GM18517 (cell line): ENCODE data around the gene FAM3D.

ENCODE experiments used
- ATAC-seq: cut with Tn5 transposase; IDR thresholded peaks from one replicate; pipeline ENCODE4 v1.9.1; 2021; ENCODE audit warnings: mild to moderate bottlenecking, moderate library complexity; ENCODE audit not compliant: unreplicated experiment

FAM3D gene

DNA sequence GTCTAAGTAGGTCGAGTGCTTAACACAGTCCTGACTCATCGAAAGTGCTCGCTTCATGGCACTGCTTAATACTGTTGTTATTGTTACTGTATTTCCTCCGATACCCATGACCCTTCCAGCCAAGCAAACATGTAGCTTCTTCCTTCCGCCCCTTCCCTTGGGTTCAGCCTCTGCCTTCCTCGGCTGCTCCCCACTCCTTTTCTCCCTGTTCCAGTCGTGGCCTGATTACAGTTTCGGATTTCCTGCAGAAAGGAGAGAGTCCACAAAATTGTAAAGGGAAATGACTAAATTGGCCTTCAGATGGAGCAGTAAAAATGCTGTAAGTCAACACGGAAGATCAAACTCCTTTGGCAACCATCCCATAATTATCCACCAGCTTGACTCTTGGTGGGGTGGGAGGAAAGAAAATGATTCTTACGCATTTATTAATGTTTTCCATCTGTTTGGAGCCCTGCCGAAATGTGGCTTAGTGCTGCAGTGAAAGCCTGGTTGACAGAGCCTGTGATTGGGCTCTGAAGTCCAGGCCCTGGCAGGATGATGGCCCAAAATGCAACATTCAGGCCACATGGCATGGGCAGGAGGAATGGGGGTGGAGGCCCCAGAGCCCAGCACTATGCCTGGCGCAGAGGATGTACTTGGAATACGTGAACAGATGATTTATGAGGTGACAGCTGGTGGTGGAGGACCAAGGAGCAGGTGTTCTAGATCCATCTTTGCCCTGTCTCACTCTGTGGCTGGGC, 37.6 kb downstream of the FAM3D start:
- ATAC-seq, result no peak

DNA sequence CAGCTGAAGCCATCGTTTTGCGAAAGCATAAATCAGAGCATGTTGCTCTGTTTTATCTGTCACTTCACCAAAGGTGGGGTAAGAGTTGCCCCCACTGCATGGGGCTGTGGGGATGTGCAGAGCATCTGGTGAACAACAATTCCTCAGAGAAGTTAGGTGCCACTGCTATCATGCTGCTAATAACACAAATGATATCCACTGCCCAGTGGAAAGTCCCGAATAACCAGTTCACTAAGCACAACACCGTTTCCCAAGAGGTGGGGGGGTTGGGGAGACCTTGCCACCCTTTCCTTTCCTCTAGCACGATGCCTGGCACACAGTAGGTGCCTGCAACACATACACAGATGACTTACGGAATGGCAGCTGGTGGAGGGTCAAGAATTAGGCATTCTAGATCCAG, 38.6 kb downstream of the FAM3D start:
- no peak for ATAC-seq

DNA sequence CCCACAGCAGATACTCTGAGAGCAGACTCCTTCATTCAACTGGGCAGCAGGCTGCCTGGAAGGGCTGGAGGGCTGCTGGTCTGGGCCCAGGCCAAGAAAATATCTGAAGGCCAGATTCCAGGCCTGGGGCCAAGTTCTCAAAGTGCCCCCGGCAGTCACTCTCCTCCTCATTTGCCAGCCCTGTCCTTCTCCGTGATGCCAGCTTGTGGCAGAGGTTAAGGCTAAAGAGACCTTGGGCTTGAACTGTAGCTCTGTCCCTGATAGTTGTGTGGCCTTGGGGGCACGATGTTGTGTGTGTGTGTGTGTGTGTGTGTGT, 39.0 kb downstream of the FAM3D start:
- ATAC-seq, result no peak

DNA sequence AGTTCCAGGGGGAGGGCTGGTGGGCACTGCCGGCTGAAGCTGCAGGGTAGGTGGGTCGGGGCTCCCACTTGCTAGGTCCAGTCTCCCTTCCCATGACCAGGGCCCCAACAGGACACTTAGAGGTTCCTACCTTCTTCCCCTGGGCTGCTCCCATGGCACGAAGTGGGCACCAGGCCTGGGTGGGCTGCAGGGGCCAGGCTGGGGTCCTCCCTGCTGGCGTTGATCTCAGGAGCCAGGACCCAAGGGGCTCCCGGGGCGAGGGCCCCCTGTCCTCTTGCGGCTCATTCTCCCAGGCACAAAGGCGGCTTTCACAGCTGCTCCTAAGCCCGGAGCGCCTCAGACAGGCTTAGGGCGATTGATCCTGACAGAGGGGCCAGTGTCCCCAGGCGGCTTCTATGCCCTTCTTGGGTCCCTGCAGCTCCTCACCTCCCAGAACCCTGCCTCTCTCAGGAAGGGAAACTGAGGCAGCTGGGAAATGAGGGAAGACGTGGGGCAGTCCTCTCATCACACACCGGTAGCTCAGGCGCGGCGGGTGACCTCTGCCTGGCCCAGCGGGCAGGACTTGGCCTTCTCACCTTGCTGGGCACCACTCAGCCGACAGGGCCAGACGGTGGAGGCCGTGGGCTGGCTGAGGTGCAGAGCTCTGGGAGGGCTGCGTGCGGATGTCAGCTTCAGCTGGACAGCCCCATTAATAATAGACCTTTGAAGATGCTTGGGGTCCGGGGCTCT, 39.6 kb downstream of the FAM3D start:
- no peak for ATAC-seq

DNA sequence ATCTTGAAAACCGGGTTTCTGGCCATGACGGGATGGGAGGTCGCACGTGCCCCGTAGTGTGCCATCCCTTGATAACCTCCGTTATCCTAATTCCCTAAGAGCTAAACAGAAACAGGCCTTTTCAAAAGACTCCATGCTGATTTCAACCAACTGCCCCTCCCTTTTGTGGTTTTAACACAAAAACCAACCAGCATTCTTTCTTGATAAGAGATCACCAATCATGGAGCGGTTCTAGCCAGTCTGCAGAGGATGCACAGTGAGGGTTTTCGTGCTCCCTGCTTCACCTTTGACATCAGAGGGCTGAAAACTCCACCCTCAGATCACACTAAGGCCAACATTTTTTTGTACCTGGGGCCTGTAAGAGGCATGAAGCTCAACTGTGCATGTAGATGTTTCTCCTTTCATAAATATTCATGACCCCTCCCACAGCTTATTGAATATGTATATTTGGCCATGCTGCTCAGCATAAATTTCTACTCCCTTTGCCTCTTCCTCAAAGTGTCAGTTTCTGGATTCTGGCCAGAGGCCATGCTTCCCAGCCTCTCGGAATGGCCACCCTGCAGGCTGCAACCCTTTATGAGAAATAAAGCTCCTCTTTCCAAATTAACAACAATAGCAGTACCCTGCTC, 41.3 kb downstream of the FAM3D start:
- ATAC-seq, result no peak

DNA sequence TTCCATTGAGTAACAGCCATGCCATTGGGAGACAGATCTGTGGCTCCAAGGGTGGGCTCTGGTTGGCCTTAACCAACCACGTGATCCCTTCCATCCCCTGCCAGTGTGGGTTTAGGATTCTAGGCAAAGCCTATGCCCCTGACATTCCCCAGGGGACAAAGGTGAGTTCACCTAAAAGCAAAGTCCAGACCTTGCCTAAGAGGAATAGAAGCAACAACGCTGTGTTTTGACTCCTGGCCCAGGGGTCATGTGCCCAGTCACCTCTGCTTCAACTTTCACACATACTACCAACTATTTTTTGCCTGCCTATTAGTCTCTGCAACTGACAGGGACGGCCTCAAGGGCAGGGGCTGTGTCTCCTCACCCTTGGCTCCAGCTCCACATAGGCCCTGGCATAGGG, 42.0 kb downstream of the FAM3D start:
- ATAC-seq, result no peak

DNA sequence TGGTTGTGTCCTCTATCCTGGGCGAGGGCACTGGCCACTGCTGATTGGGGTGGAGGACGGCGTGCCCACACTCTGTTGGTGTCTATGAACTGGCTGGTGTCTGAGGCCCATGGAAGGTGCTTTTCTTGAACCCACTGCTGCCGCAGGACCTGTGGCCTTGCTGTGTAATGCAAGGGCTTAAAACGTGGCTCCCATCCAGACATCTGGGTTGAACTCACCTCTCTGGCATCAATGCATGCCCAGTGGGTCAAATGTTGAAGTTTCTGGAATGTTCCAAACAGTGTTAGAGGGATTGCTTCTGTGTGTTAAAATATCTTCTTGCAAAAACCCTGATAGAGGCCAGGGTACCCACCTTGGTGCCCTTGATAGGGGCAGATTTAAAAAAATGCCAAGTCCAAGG, 42.6 kb downstream of the FAM3D start:
- no peak for ATAC-seq

DNA sequence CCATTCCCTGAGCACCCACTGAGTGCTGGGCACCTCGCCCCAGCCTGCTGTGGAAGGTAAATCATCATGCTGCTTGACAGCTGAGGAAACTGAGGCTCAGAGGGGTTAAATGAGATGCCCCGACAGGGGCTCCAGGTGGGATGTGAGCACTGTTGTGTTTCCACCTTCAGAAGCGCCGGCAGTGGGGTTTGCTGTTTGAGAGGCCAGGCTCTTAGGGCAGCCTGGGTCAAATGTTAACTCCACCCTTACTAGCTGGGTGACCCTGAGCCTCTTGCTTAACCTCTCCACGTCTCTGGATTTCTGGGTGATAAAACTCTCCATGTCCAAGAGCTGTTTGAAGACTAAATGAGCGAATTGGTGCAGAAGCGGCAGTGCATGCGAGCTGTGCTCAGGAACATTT, 43.1 kb downstream of the FAM3D start:
- ATAC-seq, result no peak

DNA sequence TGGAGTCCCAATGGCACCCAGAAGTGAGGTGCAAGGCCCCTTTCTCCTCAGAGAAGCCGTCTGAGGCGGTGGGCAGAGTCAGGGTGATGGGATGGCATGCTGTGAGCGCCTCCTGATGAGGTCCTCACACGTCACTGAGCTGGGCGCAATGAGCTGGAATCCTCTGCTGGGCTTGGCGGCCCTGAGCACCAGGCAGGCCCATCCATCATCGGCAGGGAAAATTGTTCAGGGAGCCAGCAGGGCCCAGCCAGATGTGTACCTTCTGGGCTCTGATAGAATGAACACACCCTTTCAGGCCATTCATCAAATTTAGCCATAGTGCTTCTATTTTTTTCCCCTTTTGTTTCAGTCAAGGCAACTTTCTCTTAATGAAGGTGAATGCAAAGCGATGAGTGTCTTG, 43.7 kb downstream of the FAM3D start:
- ATAC-seq, result no peak

DNA sequence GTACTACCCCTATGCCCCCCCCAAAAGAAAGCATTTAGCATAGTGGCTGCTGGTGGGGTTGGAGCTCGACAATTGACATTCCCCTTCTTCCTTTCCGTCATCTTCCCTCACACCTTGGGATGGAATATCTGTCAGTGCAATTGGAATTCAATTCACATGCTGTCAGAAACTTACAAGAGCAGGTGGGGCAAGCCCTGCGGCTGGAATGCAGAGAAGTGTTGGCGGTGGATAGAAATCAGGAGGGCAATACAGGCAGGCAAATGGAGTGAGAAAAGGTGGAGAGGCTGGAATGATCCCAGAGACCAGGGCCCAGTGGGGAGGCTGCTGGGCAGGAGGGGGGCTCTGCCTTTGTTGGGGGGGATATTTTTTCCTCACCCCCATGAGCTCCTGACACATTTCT, 44.1 kb downstream of the FAM3D start:
- ATAC-seq, result no peak

DNA sequence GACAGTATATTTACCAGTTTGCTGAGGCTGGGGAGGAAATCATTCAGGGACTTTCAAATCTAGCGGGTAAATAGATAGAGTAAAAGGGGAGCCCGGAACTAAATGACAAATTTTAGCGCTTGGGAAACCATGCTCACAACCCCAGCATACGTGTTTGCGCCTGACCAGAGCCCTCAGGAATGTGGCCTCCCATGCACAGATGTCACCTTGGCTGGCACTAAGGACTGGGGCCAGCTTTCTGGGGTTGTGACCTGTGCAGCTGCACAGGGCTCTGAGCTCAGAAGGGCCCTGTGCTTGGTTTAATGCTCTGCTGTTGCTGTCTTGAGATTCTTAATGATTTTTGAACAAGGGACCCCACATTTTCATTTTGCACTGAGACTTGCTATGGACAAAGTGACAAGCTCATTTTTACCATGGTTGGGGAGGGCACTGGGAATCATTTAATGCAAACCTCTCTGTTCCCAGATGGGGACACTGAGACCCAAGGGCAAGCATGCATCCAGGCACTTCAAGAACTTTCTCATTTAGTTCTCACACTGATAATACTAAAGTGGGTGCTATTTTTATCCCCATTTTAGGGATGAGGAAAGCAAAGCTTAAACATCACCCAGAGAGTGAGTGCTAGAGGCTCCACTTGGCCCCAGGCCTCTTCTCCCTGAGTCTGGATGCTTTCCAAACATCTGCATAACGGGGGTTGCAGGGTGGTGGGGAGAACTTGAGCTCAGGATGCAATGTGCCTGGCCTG, 45.3 kb downstream of the FAM3D start:
- no peak for ATAC-seq

DNA sequence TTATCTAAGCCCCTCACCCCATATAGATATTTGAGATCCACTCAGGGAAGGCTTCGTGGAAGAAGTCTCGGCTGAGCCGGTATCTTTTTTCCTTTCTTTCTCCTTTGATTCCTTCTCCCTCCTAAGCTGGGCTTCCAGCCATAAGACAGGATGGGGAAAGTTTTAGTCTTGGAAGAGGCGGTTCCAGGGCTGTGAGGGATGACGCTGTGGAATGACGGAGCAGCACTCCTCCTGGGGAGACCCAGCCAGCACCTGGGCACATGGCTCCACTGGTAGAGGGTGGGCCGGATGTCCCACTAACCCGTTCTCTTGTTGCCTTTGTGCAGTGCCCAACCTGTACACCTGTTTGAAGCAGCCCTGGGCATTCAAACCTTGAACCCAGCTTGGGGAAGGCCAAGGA, 46.2 kb downstream of the FAM3D start:
- ATAC-seq, result no peak

DNA sequence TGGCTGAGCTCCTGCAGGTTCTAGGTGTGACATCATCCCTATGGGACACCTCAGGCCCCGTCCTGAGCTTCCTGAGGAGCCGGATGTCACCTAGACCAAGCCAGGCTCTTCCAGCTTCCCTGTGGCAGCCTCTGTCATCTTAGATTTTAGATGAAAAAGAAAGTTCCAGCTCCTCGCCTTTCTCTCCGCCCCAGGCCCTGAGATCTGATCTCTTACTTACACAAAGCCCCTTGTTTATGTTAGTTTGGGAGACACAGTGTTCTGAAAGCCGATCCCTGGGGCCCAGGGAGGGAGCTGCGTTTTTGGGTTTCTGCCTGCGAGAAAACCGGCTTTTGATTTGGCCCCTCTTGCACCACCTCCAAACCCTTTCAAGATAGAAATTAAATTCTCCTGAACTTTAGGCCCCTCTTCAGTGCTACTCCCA, 49.2 kb downstream of the FAM3D start:
- ATAC-seq, result no peak

DNA sequence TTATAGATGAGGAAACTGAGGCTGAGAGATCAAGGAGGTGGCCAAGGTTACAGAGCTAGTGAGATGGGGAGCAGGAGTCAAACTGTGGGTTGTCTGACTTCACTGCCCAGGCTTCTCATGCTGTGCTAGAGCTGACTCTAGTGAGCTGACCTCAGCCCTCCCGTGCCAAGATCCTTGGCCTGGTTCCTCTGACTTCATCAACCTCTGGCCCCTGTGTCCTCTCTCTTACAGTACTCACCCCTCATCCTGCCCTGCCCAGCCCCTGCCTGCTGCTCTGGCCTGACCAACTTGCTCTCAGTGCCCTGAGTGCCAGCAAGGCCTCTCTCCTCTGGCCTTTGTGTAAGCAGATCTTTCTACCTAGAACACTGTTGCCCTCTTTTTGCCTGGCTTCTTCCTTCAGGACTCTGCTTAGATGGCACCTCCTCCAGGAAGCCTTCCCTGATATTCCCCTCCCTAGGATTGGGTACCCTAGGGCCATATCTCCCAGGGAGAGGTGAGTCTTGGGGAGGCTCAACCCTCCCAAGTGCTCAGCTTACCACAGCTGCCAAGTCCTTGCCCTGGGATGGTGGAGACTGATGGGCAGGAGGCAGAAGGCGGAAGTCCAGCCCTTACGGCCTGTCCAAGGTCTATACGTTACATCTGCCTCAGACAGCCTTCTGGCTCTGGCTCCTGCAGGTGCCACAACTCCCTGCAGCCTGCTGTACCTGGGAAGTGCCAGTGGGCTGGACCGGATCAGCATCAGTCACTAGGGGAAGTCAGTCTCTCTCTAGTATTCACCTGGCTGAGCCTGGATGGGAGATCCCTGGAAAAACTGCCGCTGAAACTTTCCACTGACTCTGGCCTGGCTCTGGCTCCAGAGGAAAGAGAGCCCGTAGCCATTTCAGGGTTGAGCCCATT, 53.1 kb downstream of the FAM3D start:
- no peak for ATAC-seq

DNA sequence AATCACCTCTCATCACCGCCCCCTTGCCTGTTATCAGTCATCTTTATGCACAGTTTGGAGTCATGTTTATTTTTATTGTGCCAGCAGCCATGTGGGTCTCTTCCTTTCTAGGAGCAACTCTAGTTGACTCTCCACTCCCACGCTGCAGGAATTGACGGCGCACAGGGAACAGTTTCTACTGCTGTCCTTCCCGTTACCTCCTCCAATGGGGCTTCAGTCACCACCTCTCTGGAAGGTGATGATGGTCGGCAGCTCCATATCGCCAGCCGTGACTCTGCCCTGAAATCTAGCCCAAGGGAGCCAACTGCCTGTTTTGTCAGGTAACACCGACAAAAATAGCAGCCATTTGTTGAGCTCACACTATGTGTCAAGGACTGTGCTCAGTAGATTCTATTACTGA, 53.7 kb downstream of the FAM3D start:
- no peak for ATAC-seq

DNA sequence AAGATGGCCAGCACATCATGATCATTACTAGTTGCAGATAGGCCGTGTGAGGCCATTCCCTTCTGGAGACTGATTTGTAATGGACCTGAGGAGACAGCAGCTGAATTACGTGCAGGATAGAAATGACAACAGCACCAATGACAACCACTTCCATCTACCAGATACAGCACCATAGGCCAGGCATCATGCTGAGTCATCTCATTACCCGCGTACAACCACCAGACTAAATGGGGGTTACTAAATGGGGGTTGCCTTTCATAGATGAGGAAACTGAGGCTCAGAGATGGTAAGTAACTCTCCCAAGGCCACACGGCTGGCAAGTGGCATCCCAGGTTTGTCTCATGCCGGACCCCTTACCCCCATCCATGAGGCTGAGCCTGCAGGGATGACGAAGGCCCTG, 56.6 kb downstream of the FAM3D start:
- ATAC-seq, result no peak

DNA sequence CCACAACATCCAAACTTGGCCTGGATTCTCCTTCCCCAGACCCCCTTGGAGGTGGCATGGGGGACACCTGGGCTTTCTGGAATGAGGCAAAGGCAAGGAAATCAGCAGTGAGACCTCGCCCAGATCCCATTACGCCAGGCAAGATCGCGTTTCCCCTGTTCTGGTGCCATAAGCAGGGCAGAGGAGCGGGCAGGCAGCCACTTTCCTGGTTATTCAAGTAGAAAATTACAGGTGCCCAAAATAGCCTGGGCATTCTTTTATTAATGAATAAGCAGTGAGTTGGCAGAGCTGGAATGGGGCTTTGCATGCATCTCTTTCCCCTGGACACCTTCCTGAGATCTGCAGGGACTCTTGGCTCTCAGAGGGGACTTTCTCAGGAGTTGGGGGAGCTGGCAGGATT, 57.9 kb downstream of the FAM3D start:
- no peak for ATAC-seq

DNA sequence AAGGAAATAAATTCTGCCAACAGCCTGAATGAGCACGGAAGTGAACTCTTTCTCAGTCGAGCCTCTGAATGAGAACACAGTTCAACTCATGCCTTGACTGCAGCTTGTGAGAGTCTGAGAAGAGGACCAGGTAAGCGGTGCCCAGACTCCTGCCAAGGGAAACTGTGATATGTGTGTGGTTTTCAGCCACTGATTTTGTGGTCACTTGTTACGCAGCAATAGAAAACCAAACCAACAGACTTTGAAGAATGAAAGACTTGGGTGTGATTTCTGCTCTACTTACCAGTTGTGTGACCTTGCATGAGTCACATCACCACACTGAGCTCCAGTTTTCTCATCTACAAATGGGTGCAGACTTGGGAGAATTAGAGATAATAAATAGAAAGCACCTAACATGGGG, 58.8 kb downstream of the FAM3D start:
- no peak for ATAC-seq

DNA sequence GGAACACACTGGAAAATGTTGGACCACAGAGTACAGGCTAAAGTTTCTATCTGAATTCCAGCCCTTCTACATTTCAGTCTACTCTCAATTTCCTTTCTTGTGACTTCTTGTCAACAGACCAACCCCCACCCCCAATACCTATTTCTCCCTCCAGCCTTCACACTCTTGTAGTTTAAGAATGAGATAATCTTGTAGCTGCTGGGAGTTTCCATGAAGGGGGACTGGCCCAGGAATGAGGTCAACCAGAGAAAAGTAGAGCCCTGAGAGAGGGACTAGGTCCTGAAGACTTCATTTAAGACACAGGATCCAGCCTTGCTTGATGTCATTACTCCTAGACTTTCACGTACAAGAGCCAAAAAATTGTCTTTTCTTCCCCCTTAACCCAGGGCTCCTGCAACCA, 59.9 kb downstream of the FAM3D start:
- ATAC-seq, result no peak

DNA sequence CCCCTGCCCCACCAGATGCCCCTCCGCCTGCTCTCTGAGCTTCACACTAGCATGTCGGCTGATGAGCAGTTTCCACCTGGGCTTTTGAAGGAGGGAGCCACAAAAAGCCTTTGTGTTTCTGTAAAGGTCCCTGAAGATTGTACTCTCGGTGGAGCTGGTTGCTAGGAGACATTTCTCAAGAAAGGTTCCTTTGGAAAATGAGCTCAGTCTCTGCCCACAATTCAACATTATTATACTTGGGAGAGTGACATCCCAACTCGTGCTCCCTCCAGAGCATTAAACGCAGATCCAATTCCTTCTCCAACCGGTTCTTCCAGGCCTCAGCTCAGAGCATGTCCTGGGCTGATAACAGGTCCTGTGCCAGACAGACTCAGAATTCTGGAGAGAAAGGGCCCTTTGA, 62.5 kb downstream of the FAM3D start:
- ATAC-seq, result no peak

DNA sequence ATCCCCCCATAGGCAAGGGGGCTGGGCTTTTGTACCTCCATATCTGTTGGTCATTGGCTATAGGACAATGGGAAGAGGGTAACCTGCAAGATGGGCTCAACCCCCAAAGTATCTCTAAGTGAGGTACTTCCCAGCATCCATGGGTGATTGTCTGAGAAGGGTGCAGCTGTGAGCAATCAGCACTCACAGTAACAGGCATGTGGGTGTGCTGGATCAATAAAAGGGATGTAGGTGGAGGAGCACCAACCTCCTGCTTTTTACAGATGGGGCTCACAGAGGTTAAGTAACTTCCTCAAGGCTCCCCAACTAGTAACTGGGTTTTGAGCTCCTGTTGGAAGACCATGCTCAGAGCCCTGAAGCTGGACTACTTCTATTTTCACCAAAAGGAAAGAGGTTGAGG, 63.0 kb downstream of the FAM3D start:
- ATAC-seq, result no peak
